ENCODE results near the gene ZFP69B.

ZFP69B gene

GRCh38 chr1:40449684-40450494, at the start of gene ZFP69B:
Gene ZFP69B, plus strand, starts transcription at chr1:40450476. Its CDS starts 486 bp downstream, at chr1:40450962.
- peak; percentile 96 for DNase-seq (ENCODE audit: low spot score)

DNA sequence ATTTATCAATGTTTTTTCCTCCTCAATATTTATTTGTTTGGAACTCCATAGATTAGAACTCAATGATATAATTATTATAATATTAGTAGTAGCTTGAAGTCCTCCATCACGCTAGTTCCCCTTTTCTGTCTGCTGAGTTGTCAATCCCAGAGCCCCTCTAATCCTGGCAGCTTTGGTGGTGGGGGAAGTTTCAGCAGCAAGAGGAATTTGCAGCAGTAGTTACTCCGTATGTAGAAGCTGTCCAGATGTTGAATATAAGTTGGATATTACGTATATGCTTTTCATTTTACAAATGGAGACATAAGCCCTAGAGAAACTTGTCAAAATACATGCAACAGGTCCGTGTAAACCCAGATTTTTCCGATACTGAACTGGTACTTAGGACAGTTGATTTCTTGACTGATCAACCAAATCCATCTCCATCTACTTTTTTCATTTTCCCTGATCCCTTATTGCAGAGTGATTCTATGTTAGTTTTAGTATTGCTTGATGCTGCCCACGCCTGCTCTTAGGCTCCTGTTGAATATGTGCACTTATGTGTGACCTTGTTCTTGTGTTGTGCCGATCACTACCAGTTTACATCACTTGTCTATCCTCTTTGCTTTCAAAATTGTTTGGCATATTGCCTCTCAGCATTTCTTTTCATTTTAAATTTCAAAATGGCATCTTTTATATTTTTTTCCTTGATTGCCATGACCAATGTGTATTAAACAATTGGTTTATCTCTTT, 48.6 kb upstream of the ZFP69B start:
- DNase-seq (ENCODE audit: low spot score), result no peak

GRCh38 chr1:40404670-40405462, 45.4 kb upstream of the ZFP69B start:
- DNase-seq (ENCODE audit: low spot score), result no peak

DNA sequence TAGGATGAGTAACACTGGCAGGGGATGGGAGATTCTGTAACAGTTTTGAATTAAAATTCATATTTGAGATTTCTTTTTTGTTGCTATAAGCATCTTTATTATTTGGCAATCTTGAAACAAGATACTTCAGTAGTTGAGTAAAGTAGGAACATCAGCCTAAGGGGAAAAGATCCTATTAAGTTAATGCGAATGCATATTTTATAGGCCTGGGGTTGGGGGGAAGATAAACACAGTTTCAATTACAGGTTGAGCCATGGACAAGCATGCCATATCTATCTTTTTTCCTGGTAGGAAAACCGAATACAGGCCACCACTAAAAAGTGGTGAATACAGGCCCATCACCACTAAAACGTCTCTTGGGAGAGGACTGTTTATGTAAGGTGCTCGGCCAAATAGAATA, 44.5 kb upstream of the ZFP69B start:
- no peak for DNase-seq (ENCODE audit: low spot score)

DNA sequence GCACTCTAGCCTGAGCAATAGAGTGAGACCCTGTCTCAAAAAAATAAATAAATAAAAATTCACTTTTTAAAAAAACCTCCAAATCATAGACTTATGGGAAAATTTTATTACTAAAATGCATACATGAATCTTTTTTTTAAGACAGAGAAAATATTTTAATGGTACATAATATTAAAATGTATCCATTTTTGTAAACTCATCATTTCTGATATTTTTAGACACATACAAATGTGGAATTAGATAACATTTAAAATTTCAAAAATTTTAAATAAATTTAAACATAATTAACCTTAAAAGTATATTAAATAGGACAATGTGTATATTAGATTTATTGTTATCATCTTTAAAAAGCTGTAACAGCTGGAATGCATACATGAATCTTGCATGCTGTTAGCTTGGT, 42.8 kb upstream of the ZFP69B start:
- DNase-seq (ENCODE audit: low spot score), result no peak

DNA sequence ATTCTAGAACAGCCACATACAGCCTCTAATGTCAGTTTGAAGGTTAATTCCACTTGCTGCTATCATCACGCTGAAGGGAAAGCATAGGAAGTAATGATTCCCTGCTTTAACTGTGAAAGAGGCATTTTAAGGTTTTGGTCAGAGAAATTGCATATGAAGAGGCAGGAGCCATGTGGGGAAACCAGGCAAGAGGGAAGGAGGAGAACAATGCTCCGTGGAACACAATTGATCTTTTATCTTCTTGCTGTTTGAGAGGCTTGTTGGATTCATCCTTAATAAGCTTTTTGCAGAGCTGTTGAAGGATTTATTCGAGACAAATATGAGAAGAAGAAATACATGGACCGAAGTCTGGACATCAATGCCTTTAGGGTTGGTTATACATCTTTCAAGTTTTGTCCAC, 40.8 kb upstream of the ZFP69B start:
- no peak for DNase-seq (ENCODE audit: low spot score)

DNA sequence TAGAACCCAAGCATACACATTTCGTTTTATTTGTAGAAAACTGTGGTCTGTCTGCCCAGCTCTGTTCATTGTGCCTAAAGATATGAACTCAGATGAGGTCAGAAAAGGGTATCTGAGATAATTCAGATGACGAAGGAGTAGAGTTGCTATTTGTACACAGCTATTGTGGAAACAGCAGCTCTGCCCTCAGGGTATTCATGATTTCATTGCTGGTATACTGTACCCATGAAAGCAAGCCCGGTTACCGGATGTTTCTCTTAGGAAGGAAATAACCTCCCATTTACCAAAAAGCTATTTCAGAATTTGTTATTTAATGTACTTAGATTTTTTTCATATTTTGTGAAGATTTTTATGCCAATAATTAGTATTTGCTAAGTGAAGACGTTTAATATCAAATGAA, 39.0 kb upstream of the ZFP69B start:
- DNase-seq (ENCODE audit: low spot score), result no peak

DNA sequence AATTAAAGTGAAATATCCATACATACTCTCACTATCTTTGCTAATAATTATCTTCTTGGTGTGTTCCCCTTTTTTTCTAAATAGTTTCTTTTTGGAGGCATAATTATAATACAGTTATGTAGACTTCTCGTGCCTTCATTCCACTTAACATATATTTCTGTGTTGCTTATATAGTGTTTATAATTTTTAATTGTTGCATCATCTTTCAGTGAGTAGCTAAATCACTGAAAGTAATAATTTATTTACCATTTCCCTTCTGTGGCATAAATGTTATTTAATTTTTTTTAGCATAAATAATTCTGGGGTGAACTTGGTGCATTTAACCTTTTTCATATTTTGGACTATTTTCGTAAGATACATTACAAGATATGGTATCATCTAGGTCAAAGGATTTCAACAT, 38.4 kb upstream of the ZFP69B start:
- no peak for DNase-seq (ENCODE audit: low spot score)

GRCh38 chr1:40413527-40414252, 36.6 kb upstream of the ZFP69B start:
- DNase-seq (ENCODE audit: low spot score), result no peak

- no peak for DNase-seq (ENCODE audit: low spot score)
These were observed 35.9 kb upstream of the ZFP69B start for GRCh38 chr1:40414331-40414730.

DNA sequence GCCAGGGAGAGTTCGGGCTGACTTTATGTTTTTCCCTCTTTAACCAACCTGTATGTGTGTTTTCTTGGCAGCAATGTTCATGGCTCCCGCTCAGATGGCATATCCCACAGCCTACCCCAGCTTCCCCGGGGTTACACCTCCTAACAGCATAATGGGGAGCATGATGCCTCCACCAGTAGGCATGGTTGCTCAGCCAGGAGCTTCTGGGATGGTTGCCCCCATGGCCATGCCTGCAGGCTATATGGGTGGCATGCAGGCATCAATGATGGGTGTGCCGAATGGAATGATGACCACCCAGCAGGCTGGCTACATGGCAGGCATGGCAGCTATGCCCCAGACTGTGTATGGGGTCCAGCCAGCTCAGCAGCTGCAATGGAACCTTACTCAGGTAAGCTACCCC, 33.6 kb upstream of the ZFP69B start:
- no peak for DNase-seq (ENCODE audit: low spot score)

- no peak for DNase-seq (ENCODE audit: low spot score)
These were observed 28.6 kb upstream of the ZFP69B start for GRCh38 chr1:40421431-40422384.

GRCh38 chr1:40422630-40423263, 27.5 kb upstream of the ZFP69B start:
- no peak for DNase-seq (ENCODE audit: low spot score)

DNA sequence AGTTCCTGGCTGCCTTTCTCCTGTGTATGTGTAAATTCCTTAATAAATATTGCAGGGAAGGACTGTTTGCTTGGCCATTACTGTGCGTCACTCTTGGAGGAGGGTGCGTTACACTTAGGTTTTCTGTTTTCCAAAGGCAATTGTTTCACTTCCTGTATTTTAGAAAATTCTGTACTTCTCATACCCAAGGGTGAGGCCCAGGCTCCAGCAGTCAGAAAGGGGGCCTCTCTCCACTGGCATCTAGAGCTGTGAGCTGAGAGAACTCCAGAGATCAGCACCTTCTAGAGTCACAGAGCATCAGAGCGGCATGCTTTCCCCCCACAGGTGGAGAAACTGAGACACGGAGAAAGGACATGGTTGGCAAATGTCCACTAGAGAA, 27.0 kb upstream of the ZFP69B start:
- DNase-seq (ENCODE audit: low spot score), result no peak

DNA sequence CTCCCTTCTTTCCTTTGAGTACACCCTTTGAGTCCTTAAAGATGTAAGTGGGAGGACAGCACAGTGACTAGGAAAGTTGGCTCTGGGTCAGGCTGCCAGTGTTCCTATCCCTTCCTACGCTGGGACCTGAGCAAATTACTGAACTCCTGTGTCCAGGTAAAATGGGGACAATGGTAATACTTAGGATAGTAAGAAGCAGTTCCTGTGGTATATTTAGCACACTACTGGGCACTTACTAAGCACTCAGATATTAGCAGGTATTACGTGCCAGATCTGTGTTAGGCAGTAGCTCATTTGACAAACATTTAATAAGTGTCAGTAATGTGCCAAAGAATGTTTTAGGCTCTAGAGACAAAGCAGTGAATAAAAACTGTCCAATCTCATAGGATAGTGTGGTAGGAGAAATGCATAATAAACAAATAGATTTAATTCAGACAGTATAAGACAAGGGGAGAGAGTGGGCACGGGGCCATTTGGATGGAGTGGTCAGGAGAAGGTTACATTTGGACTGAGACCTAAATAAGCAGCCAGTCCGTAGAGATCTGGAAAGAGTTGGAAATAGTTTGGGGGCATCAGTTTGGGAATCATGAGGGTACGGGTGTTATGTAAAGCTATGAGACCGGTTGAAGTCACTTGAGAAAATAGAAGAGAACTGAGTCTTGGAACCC, 26.2 kb upstream of the ZFP69B start:
- DNase-seq (ENCODE audit: low spot score), result no peak

- no peak for DNase-seq (ENCODE audit: low spot score)
These were observed 25.1 kb upstream of the ZFP69B start for GRCh38 chr1:40425198-40425597.

DNA sequence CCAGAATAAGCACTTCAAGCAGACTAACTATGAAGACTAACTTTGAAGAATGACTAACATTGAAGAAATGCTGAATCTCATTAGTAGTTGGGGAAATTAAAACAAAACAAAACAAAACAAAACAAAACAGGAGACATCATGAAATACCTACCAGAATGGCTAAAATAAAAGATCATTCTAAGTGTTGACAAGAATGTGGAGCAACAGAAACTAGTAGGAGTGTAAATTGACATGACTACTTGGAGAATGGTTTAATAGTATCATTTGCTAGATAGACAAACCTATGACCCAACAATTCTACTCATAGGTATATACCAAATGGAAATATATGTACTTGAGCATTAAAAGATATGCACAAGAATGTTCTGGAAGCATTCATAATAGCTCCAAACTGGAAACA, 18.9 kb upstream of the ZFP69B start:
- no peak for DNase-seq (ENCODE audit: low spot score)

GRCh38 chr1:40432644-40433390, 17.5 kb upstream of the ZFP69B start:
- no peak for DNase-seq (ENCODE audit: low spot score)

DNA sequence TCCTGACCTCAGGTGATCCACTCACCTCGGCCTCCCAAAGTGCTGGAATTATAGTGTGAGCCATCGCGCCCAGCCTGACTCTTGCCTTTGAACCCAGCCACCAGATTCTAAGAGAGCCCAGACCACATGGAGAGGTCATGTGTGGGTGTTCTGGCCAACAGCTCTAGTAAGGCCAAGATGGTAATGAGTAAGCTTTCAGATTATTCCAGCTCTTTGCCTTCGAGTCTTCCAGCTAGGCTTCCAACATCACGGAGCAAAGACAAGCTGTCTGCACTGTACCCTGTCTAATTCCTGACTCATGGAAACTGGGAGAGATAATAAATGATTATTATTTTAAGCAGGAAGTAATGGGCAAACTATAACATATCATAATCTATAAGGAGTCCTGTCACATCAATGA, 14.8 kb upstream of the ZFP69B start:
- no peak for DNase-seq (ENCODE audit: low spot score)
